ENCODE measurements around the gene SPDEF.

The SPDEF gene

DNA sequence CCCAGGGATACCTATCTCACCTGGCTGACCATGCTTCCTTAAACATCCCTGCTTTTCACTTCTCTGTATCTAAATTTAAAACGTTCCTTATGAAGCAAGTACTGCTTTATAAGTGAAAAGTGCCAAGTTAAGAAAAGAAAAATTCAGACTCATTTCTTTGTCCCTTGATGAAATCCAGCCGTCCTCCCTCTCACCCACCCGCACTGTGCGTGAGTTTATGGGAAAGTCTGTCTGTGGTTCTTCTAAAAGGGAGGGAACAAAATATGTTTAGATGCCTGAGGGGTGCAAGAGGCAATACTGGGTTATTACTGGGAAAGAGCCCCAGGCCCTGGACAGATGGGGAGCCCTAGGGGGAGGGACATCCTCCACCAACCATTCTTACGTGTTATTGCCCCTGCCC lies 31.2 kb downstream of the SPDEF start:
- Histone ChIP-seq H3K9ac (ENCODE audit: low read depth, low read length) (no peak overlapping the region), H3K4me3 (ENCODE audit: low read depth, low read length) (no peak overlapping the region), H3K27ac (ENCODE audit: low read depth, low read length) (no peak overlapping the region), H3K27me3 (ENCODE audit: control insufficient read depth, insufficient read depth, low read length) (0 out of 2 replicates have a peak, but pooled peaks cover 3% of the 10 kb centered on the region), H3K4me1 (ENCODE audit: control insufficient read depth, insufficient read depth, low read length) (peaks cover 17% of the 10 kb centered on the region), H3K9me3 (ENCODE audit: control insufficient read depth, insufficient read depth, low read length) (no peaks in the 10 kb centered on the region), H3K36me3 (ENCODE audit: control insufficient read depth, insufficient read depth, low read length) (no peaks in the 10 kb centered on the region)

- Histone ChIP-seq H3K27me3 (ENCODE audit: control insufficient read depth, insufficient read depth, low read length) (0 out of 2 replicates have a peak, but pooled peaks cover 3% of the 10 kb centered on the region), H3K4me1 (ENCODE audit: control insufficient read depth, insufficient read depth, low read length) (peaks cover 17% of the 10 kb centered on the region), H3K4me3 (ENCODE audit: low read depth, low read length) (no peak overlapping the region), H3K36me3 (ENCODE audit: control insufficient read depth, insufficient read depth, low read length) (no peaks in the 10 kb centered on the region), H3K27ac (ENCODE audit: low read depth, low read length) (no peak overlapping the region), H3K9me3 (ENCODE audit: control insufficient read depth, insufficient read depth, low read length) (no peaks in the 10 kb centered on the region), H3K9ac (ENCODE audit: low read depth, low read length) (no peak overlapping the region)
Measured at GRCh38 chr6:34524499-34524898, 31.6 kb downstream of the SPDEF start.

- no peaks in the 10 kb centered on the region for H3K36me3 ChIP-seq (ENCODE audit: control insufficient read depth, insufficient read depth, low read length)
- H3K27ac ChIP-seq (ENCODE audit: low read depth, low read length), result no peak overlapping the region
- H3K4me1 ChIP-seq (ENCODE audit: control insufficient read depth, insufficient read depth, low read length), result peaks cover 17% of the 10 kb centered on the region
- no peaks in the 10 kb centered on the region for H3K9me3 ChIP-seq (ENCODE audit: control insufficient read depth, insufficient read depth, low read length)
- no peak overlapping the region for H3K9ac ChIP-seq (ENCODE audit: low read depth, low read length)
- H3K4me3 ChIP-seq (ENCODE audit: low read depth, low read length), result no peak overlapping the region
- 0 out of 2 replicates have a peak, but pooled peaks cover 3% of the 10 kb centered on the region for H3K27me3 ChIP-seq (ENCODE audit: control insufficient read depth, insufficient read depth, low read length)
Measured at GRCh38 chr6:34523441-34524206, 32.5 kb downstream of the SPDEF start.

DNA sequence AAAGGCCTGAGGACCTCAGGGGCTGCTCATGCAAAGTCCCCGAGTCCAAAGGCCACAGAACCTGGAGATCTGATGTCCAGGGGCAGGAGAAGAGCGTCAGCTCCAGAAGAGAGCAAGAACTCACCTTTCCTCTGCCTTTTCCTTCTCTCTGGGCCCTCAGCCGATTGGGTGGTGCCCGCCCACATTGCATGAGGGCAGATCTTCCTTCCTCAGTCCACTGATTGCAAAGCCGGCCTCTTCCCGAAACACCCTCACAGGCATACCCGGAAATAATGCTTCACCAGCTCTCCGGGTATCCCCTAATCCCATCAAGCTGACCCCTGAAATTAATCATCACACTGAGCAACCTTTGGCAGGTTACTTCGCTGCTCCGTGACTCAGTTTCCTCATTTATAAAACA lies 33.4 kb downstream of the SPDEF start:
- Histone ChIP-seq H3K9ac (ENCODE audit: low read depth, low read length) (no peak overlapping the region), H3K4me3 (ENCODE audit: low read depth, low read length) (no peak overlapping the region), H3K9me3 (ENCODE audit: control insufficient read depth, insufficient read depth, low read length) (no peaks in the 10 kb centered on the region), H3K36me3 (ENCODE audit: control insufficient read depth, insufficient read depth, low read length) (no peaks in the 10 kb centered on the region), H3K27ac (ENCODE audit: low read depth, low read length) (no peak overlapping the region), H3K4me1 (ENCODE audit: control insufficient read depth, insufficient read depth, low read length) (peaks cover 15% of the 10 kb centered on the region), H3K27me3 (ENCODE audit: control insufficient read depth, insufficient read depth, low read length) (0 out of 2 replicates have a peak, but pooled peaks cover under 1% of the 10 kb centered on the region)

DNA sequence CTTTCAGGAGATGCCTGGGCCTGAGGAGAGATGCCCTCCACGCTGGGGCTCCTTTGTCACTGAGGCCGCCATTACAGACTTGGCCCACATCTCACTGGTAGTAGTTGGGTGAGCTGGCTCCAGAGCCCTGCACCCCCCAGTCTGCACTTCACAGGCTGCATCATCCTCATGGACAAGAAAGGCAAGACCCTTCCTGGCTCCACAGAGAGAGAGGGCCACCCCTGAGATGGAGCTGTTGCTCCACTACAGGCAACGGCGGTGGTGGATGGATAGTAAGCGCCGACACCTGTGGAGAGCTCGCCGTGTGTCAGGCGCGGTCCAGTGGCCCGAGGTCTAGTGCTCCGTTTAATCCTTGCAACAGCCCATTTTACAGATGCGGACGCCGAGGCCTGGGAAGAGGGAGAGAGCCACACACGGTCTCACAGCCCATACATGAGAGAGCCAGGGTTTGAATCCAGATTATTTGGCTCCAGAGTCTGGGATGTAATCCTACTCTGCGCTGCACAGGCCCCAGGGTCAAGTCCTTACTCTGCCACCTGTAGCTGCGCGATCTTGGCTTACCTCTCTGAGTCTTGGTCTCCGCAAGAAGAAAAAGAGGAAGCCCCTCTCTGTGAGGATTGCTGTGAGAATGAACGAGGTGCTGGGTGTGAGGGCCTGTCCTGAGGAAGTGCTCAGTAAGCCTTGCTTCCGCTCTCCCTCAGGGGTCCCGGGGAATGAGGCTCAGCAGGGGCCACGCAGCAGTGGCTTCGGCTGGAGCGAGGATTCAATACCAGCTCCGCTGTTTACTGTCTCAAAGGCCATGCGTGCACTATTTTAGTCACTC lies 34.5 kb downstream of the SPDEF start:
- Histone ChIP-seq H3K27me3 (ENCODE audit: control insufficient read depth, insufficient read depth, low read length) (no peaks in the 10 kb centered on the region), H3K9ac (ENCODE audit: low read depth, low read length) (no peak overlapping the region), H3K27ac (ENCODE audit: low read depth, low read length) (no peak overlapping the region), H3K36me3 (ENCODE audit: control insufficient read depth, insufficient read depth, low read length) (no peaks in the 10 kb centered on the region), H3K4me3 (ENCODE audit: low read depth, low read length) (no peak overlapping the region), H3K9me3 (ENCODE audit: control insufficient read depth, insufficient read depth, low read length) (no peaks in the 10 kb centered on the region), H3K4me1 (ENCODE audit: control insufficient read depth, insufficient read depth, low read length) (peaks cover 8% of the 10 kb centered on the region; the same call in 1 of the 2 replicates)

- Histone ChIP-seq H3K9me3 (ENCODE audit: control insufficient read depth, insufficient read depth, low read length) (no peaks in the 10 kb centered on the region), H3K36me3 (ENCODE audit: control insufficient read depth, insufficient read depth, low read length) (no peaks in the 10 kb centered on the region), H3K4me1 (ENCODE audit: control insufficient read depth, insufficient read depth, low read length) (0 out of 2 replicates have a peak, but pooled peaks cover 3% of the 10 kb centered on the region), H3K27me3 (ENCODE audit: control insufficient read depth, insufficient read depth, low read length) (no peaks in the 10 kb centered on the region), H3K9ac (ENCODE audit: low read depth, low read length) (no peak overlapping the region), H3K4me3 (ENCODE audit: low read depth, low read length) (no peak overlapping the region), H3K27ac (ENCODE audit: low read depth, low read length) (no peak overlapping the region)
Measured at GRCh38 chr6:34520645-34521462, 35.3 kb downstream of the SPDEF start.

- H3K27me3 ChIP-seq (ENCODE audit: control insufficient read depth, insufficient read depth, low read length), result peaks cover 4% of the 10 kb centered on the region; the same call in 1 of the 2 replicates
- no peaks in the 10 kb centered on the region for H3K9me3 ChIP-seq (ENCODE audit: control insufficient read depth, insufficient read depth, low read length)
- peaks cover 8% of the 10 kb centered on the region; the same call in 1 of the 2 replicates for H3K4me1 ChIP-seq (ENCODE audit: control insufficient read depth, insufficient read depth, low read length)
- no peak overlapping the region for H3K9ac ChIP-seq (ENCODE audit: low read depth, low read length)
- no peak overlapping the region for H3K4me3 ChIP-seq (ENCODE audit: low read depth, low read length)
- H3K36me3 ChIP-seq (ENCODE audit: control insufficient read depth, insufficient read depth, low read length), result no peaks in the 10 kb centered on the region
- H3K27ac ChIP-seq (ENCODE audit: low read depth, low read length), result no peak overlapping the region
Measured at GRCh38 chr6:34519971-34520644, 36.0 kb downstream of the SPDEF start.

- Histone ChIP-seq H3K36me3 (ENCODE audit: control insufficient read depth, insufficient read depth, low read length) (no peaks in the 10 kb centered on the region), H3K27ac (ENCODE audit: low read depth, low read length) (no peak overlapping the region), H3K4me1 (ENCODE audit: control insufficient read depth, insufficient read depth, low read length) (peaks cover 12% of the 10 kb centered on the region; the same call in 1 of the 2 replicates), H3K9me3 (ENCODE audit: control insufficient read depth, insufficient read depth, low read length) (no peaks in the 10 kb centered on the region), H3K27me3 (ENCODE audit: control insufficient read depth, insufficient read depth, low read length) (peaks cover 4% of the 10 kb centered on the region; the same call in 1 of the 2 replicates), H3K4me3 (ENCODE audit: low read depth, low read length) (no peak overlapping the region), H3K9ac (ENCODE audit: low read depth, low read length) (no peak overlapping the region)
Measured at GRCh38 chr6:34518669-34519365, 37.3 kb downstream of the SPDEF start.

DNA sequence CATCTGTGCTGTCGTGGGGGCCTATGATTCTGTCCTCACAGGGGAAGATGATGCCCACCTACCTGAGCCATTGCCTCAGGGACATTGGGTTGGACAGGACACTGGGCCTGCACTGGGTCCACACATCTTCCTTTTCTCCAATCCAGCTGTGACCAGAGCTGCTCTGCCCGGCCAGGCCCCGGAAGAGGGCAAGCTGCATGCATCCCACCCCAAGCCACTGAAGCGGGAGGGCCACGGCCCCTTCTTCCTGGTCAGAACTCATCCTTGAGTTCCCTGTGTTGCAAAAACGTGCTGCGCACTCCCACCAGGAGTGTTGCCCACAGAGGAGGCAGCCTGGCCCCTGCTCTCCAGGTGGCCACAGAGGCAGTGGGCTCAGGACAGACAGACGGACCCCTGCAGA lies 38.2 kb downstream of the SPDEF start:
- peaks cover 4% of the 10 kb centered on the region; the same call in 1 of the 2 replicates for H3K27me3 ChIP-seq (ENCODE audit: control insufficient read depth, insufficient read depth, low read length)
- peaks cover 18% of the 10 kb centered on the region; the same call in 1 of the 2 replicates for H3K4me1 ChIP-seq (ENCODE audit: control insufficient read depth, insufficient read depth, low read length)

More for the DNA sequence above, 38.2 kb downstream of the SPDEF start:
- Histone ChIP-seq H3K9ac (ENCODE audit: low read depth, low read length) (no peak overlapping the region), H3K36me3 (ENCODE audit: control insufficient read depth, insufficient read depth, low read length) (no peaks in the 10 kb centered on the region), H3K9me3 (ENCODE audit: control insufficient read depth, insufficient read depth, low read length) (no peaks in the 10 kb centered on the region), H3K4me3 (ENCODE audit: low read depth, low read length) (no peak overlapping the region), H3K27ac (ENCODE audit: low read depth, low read length) (no peak overlapping the region)
